K562 (cell line): Measurements from ENCODE around the gene EXT2. TPM values are rescaled to one million over a fixed set of nuclear protein-coding genes. Genes with fewer than 3 reads are reported as not detected.

ENCODE experiments used
- ELK1 ChIP-seq: sonication (generic); formaldehyde crosslinking; IDR thresholded peaks from 2 replicates; pipeline ENCODE4 v1.8.1; 2022; ENCODE audit warnings: missing genetic modification reagents
- FOXA1 ChIP-seq: fragments of 450-650 bp; IDR thresholded peaks from 2 replicates; pipeline ENCODE4 v1.6.1; 2016; ENCODE audit warnings: mild to moderate bottlenecking, borderline replicate concordance
- FOXM1 ChIP-seq, 2 experiments: fragments of 450-650 bp in 1 of 2; sonication (generic) in 1 of 2; formaldehyde crosslinking in 1 of 2; IDR thresholded peaks; 2 replicates each; pipeline versions ENCODE4 v1.6.1 to v1.9.0; 2017 to 2022; ENCODE audit warnings: low read depth in 2 of 2, mild to moderate bottlenecking in 2 of 2, missing genetic modification reagents in 1 of 2, moderate library complexity in 1 of 2
- HMGXB4 ChIP-seq: sonication (generic); formaldehyde crosslinking; IDR thresholded peaks from 2 replicates; pipeline ENCODE4 v1.8.1; 2023; ENCODE audit warnings: mild to moderate bottlenecking, missing genetic modification reagents
- HNRNPK ChIP-seq: fragments of 200-400 bp; formaldehyde crosslinking; IDR thresholded peaks from one replicate; pipeline ENCODE4 v1.6.1; 2018; ENCODE audit warnings: mild to moderate bottlenecking, low read depth, low read length; ENCODE audit not compliant: poor library complexity, severe bottlenecking
- ILF3 ChIP-seq: fragments of 450-650 bp; IDR thresholded peaks from 2 replicates; pipeline ENCODE4 v1.6.1; 2018; ENCODE audit warnings: antibody characterized with exemption, mild to moderate bottlenecking, moderate library complexity, borderline replicate concordance
- KDM2B ChIP-seq: fragments of 250-450 bp; sonication (Bioruptor Pico); IDR thresholded peaks from 2 replicates; pipeline ENCODE4 v1.8.0; 2021; ENCODE audit warnings: mild to moderate bottlenecking, moderate library complexity
- L3MBTL2 ChIP-seq: fragments of 450-650 bp; IDR thresholded peaks from 2 replicates; pipeline ENCODE4 v1.6.1; 2016; ENCODE audit warnings: mild to moderate bottlenecking, moderate library complexity
- PHF21A ChIP-seq: fragments of 450-650 bp; IDR thresholded peaks from 2 replicates; pipeline ENCODE4 v1.6.1; 2017; ENCODE audit warnings: low read depth, borderline replicate concordance
- REST ChIP-seq, 2 experiments: fragments of 450-650 bp; formaldehyde crosslinking in 1 of 2; IDR thresholded peaks; 2 replicates each; pipeline versions ENCODE4 v1.4.0 to v1.6.1; 2014 to 2020; ENCODE audit warnings: mild to moderate bottlenecking in 2 of 2, borderline replicate concordance in 1 of 2, low read depth in 1 of 2
- ZBTB2 ChIP-seq: fragments of 450-650 bp; IDR thresholded peaks from 2 replicates; pipeline ENCODE4 v1.6.1; 2016; ENCODE audit warnings: antibody characterized with exemption
- ZC3H11A ChIP-seq: IDR thresholded peaks from 2 replicates; pipeline ENCODE4 v1.6.1; 2012; ENCODE audit warnings: low read depth, low read length, improper control_type of control experiment
- ZNF551 ChIP-seq: fragments of 250-450 bp; sonication (Bioruptor Pico); IDR thresholded peaks from 2 replicates; pipeline ENCODE4 v1.5.0; 2021; ENCODE audit warnings: mild to moderate bottlenecking, moderate library complexity
- polyA plus RNA-seq, 8 experiments: library from polyadenylated mRNA; depleted of rRNA in 4 of 8; stranded (reverse) in 5 of 8; unstranded in 3 of 8; fragments of >200 nt; fragmentation: Nextera tagmentation in 2 of 8; fragmentation: Illumina TruSeq in 1 of 8; extraction: Ambion mirVana in 2 of 8; extraction: Trizol in 1 of 8; gene quantifications; 2 replicates each; pipeline versions ENCODE4 v1.2.1 to v1.2.3, GENCODE V29; 2011 to 2014; ENCODE audit warnings: inconsistent platforms in 1 of 8, missing spikeins in 1 of 8
- total RNA-seq, 7 experiments: library from RNA; depleted of rRNA in 6 of 7; stranded (reverse); fragments of >200 nt in 6 of 7; fragmentation: Illumina TruSeq in 2 of 7; extraction: Trizol in 2 of 7; gene quantifications; 2 replicates each; pipeline versions ENCODE4 v1.2.1 to v1.2.3, GENCODE V29; 2011 to 2021; ENCODE audit warnings: low replicate concordance in 1 of 7

Gene EXT2
- total and polyA plus RNA-seq, 9 of the 15 experiments (the other 6 are each of a cell fraction or from before 2014, with no cell fraction given) = 7.5 to 52.1 (median 38.1) TPM

GRCh38 chr11:44095506-44096359, at the start of gene EXT2 (continued):
- TF ChIP-seq HMGXB4 (CRISPR knock-in tag) = peak; percentile 79
- TF ChIP-seq L3MBTL2 = 0 out of 2 replicates have a peak, but pooled peaks have one; percentile 45
- TF ChIP-seq PHF21A = no peak
- TF ChIP-seq ZNF551 (CRISPR knock-in tag) = no peak
- no peak for TF ChIP-seq FOXA1
- no peak for TF ChIP-seq HNRNPK
- no peak for TF ChIP-seq ELK1 (CRISPR knock-in tag)
- peak; percentile 15; the same call in 1 of the 2 replicates for TF ChIP-seq REST (IDR thresholded peaks at IDR 0.05; ENCODE audit: borderline replicate concordance)
- TF ChIP-seq REST (CRISPR knock-in tag; IDR thresholded peaks at IDR 0.05; ENCODE audit: low read depth) = no peak
- 0 out of 2 replicates have a peak, but pooled peaks have one; percentile 35 for TF ChIP-seq KDM2B (CRISPR knock-in tag)
- peak; percentile 87; the same call in 1 of the 2 replicates for TF ChIP-seq ILF3
- no peak for TF ChIP-seq FOXM1 (IDR thresholded peaks at IDR 0.05; ENCODE audit: low read depth)
- peak; percentile 68; the same call in 1 of the 2 replicates for TF ChIP-seq FOXM1 (CRISPR knock-in tag; IDR thresholded peaks at IDR 0.05; ENCODE audit: low read depth)
- TF ChIP-seq ZBTB2 = peak; percentile 67; the same call in 1 of the 2 replicates
- TF ChIP-seq ZC3H11A = no peak
